NCI-H82 treated with DMSO at 0.1 percent for 48 hours (cell line): Measurements from ENCODE around the gene CCDC24.

Source experiments
- DNase-seq: peaks from one replicate; lab custom pipeline; 2025; ENCODE audit not compliant: unreplicated experiment; lab: John Stamatoyannopoulos, UW

The CCDC24 gene

GRCh38 chr1:43991476-43992231, at the start of gene CCDC24:
Gene CCDC24 (plus strand): TSS chr1:43991599. CDS start chr1:43991879, 280 bp downstream.
- peak; percentile 48 for DNase-seq

- no peak for DNase-seq
These were observed 49.0 kb upstream of the CCDC24 start for GRCh38 chr1:43942411-43942810.

GRCh38 chr1:43944860-43945259, 46.5 kb upstream of the CCDC24 start:
- no peak for DNase-seq

GRCh38 chr1:43945674-43946235, 45.6 kb upstream of the CCDC24 start:
- no peak for DNase-seq

GRCh38 chr1:43946236-43947060, 45.0 kb upstream of the CCDC24 start, which contains the start of gene IPO13:
Gene IPO13 (plus strand): TSS chr1:43946950. CDS start chr1:43947601, 651 bp downstream.
- DNase-seq, result peak; percentile 94

GRCh38 chr1:43947061-43947873, 44.1 kb upstream of the CCDC24 start:
- DNase-seq, result no peak

GRCh38 chr1:43947874-43948437, 43.4 kb upstream of the CCDC24 start:
- no peak for DNase-seq

- DNase-seq, result no peak
These were observed 41.7 kb upstream of the CCDC24 start for GRCh38 chr1:43949678-43950077.

GRCh38 chr1:43951021-43951985, 40.1 kb upstream of the CCDC24 start:
- DNase-seq, result peak; percentile 11

GRCh38 chr1:43952731-43953346, 38.6 kb upstream of the CCDC24 start:
- peak; percentile 96 for DNase-seq

GRCh38 chr1:43953361-43953760, 38.0 kb upstream of the CCDC24 start:
- no peak for DNase-seq

- DNase-seq, result no peak
These were observed 37.4 kb upstream of the CCDC24 start for GRCh38 chr1:43954036-43954435.

GRCh38 chr1:43956234-43956633, 35.2 kb upstream of the CCDC24 start:
- no peak for DNase-seq

GRCh38 chr1:43957407-43958040, 33.9 kb upstream of the CCDC24 start:
- DNase-seq, result no peak

- DNase-seq, result no peak
These were observed 32.8 kb upstream of the CCDC24 start for GRCh38 chr1:43958351-43959255.

GRCh38 chr1:43960798-43961197, 30.6 kb upstream of the CCDC24 start:
- no peak for DNase-seq

GRCh38 chr1:43961692-43962091, 29.7 kb upstream of the CCDC24 start:
- no peak for DNase-seq
